K562 (cell line): ENCODE measurements around the gene MAP3K2.

ENCODE experiments used
- CTCF ChIP-seq, 3 experiments: IDR thresholded peaks in 2 of 3; conservative IDR thresholded peaks in 1 of 3; 2 replicates each; pipeline ENCODE4 v1.5.1; 2011 to 2012; ENCODE audit warnings: low read length in 3 of 3, mild to moderate bottlenecking in 3 of 3, control low read depth in 2 of 3, improper control_type of control experiment in 1 of 3, inconsistent platforms in 1 of 3, low read depth in 1 of 3, mixed read lengths in 1 of 3, moderate library complexity in 1 of 3; ENCODE audit not compliant: insufficient read depth in 2 of 3
- ETS1 ChIP-seq: conservative IDR thresholded peaks from 2 replicates; pipeline ENCODE4 v1.6.1; 2011; ENCODE audit warnings: low read depth, mild to moderate bottlenecking, low read length; ENCODE audit not compliant: control insufficient read depth
- FOXO4 ChIP-seq: fragments of 450-650 bp; formaldehyde crosslinking; IDR thresholded peaks from 2 replicates; pipeline ENCODE4 v1.4.0; 2020; ENCODE audit warnings: mild to moderate bottlenecking, moderate library complexity
- GABPB1 ChIP-seq: sonication (generic); formaldehyde crosslinking; IDR thresholded peaks from 2 replicates; pipeline ENCODE4 v1.8.0; 2022; ENCODE audit warnings: mild to moderate bottlenecking, missing genetic modification reagents
- PHF8 ChIP-seq: fragments of 200-600 bp; sonication (generic); IDR thresholded peaks from 2 replicates; pipeline ENCODE4 v1.6.1; 2012; ENCODE audit warnings: mixed run types, mild to moderate bottlenecking, inconsistent platforms, low read length, moderate library complexity, borderline replicate concordance

- TF ChIP-seq ETS1 (no peak), CTCF (IDR thresholded peaks at IDR 0.05 in 2 of 3, conservative IDR thresholded peaks at IDR 0.05 in 1 of 3; ENCODE audit: insufficient read depth in 2 of 3, low read depth in 1 of 3, low read length in 3 of 3) (no peak), PHF8 (no peak), GABPB1 (no peak), FOXO4 (CRISPR knock-in tag) (no peak)
Observed at GRCh38 chr2:127406454-127406853, 18.7 kb upstream of the MAP3K2 start.
